PC-9 (cell line): ENCODE results near the gene CST11. TPM values are rescaled to one million over a fixed set of nuclear protein-coding genes. Genes with fewer than 3 reads are reported as not detected.

ENCODE experiments used
- BruUV-seq: library from RNA; stranded (reverse); fragments of 400-500 nt; replicated peaks from 2 replicates; lab custom pipeline; 2021; lab: Mats Ljungman, UMichigan
- CTCF ChIA-PET: fragments of 300-600 bp; sonication (Branson Sonifier 250); formaldehyde crosslinking; loops from one replicate; lab custom pipeline; 2022; ENCODE audit warnings: antibody characterized with exemption; lab: Charles Lee
- POLR2A ChIA-PET: fragments of 300-600 bp; sonication (Branson Sonifier 250); formaldehyde crosslinking; loops from one replicate; lab custom pipeline; 2022; ENCODE audit warnings: antibody characterized with exemption; ENCODE audit not compliant: unreplicated experiment; lab: Charles Lee
- DNase-seq, 2 experiments: peaks; one replicate each; pipeline versions ENCODE4 v3.0.0 to v3.0.0-alpha.2; 2015 to 2022; ENCODE audit warnings: mixed read lengths in 1 of 2
- H2AFZ ChIP-seq: fragments of 200-600 bp; sonication (generic); 2 replicates; pipeline ENCODE4 v1.8.1; 2017; ENCODE audit warnings: antibody characterized with exemption
- H3F3A ChIP-seq: fragments of 200-600 bp; sonication (generic); 2 replicates; pipeline ENCODE4 v1.8.1; 2017; ENCODE audit warnings: antibody characterized with exemption, mild to moderate bottlenecking, low read depth; ENCODE audit not compliant: insufficient read depth
- H3K27ac ChIP-seq: fragments of 200-600 bp; sonication (generic); 2 replicates; pipeline ENCODE4 v1.6.1; 2016; ENCODE audit warnings: mixed run types
- H3K27me3 ChIP-seq: fragments of 200-600 bp; sonication (generic); 2 replicates; pipeline ENCODE4 v1.6.1; 2016; ENCODE audit warnings: low read depth, mixed run types; ENCODE audit not compliant: insufficient read depth
- H3K36me3 ChIP-seq: fragments of 200-600 bp; sonication (generic); 2 replicates; pipeline ENCODE4 v1.6.1; 2016; ENCODE audit warnings: low read depth, mixed run types
- H3K4me1 ChIP-seq: fragments of 200-600 bp; sonication (generic); replicated peaks from 2 replicates; pipeline ENCODE4 v1.6.1; 2016; ENCODE audit warnings: mixed run types; ENCODE audit not compliant: insufficient read depth
- H3K4me2 ChIP-seq: fragments of 200-600 bp; sonication (generic); 2 replicates; pipeline ENCODE4 v1.6.1; 2017; ENCODE audit warnings: mixed run types
- H3K4me3 ChIP-seq: fragments of 200-600 bp; sonication (generic); 2 replicates; pipeline ENCODE4 v1.6.1; 2016; ENCODE audit warnings: mixed run types
- H3K79me2 ChIP-seq: fragments of 200-600 bp; sonication (generic); 2 replicates; pipeline ENCODE4 v1.6.1; 2017; ENCODE audit warnings: low read depth, mixed run types
- H3K9me2 ChIP-seq: fragments of 200-600 bp; sonication (generic); 2 replicates; pipeline ENCODE4 v1.8.1; 2017; ENCODE audit warnings: mild to moderate bottlenecking; ENCODE audit not compliant: insufficient read depth
- H3K9me3 ChIP-seq: fragments of 200-600 bp; sonication (generic); 2 replicates; pipeline ENCODE4 v1.8.1; 2016; ENCODE audit warnings: low read depth; ENCODE audit not compliant: insufficient read depth
- H4K20me1 ChIP-seq: fragments of 200-600 bp; sonication (generic); 2 replicates; pipeline ENCODE4 v1.8.1; 2017; ENCODE audit not compliant: insufficient read depth
- EZH2 ChIP-seq: fragments of 200-600 bp; sonication (generic); IDR thresholded peaks from 2 replicates; pipeline ENCODE4 v1.8.0; 2017; ENCODE audit warnings: antibody characterized with exemption, low read depth
- intact Hi-C: fragments of 100-400 bp; cut with micrococcal nuclease; formaldehyde crosslinking; loops from one replicate; pipeline ENCODE4 v1.10.0; 2022; ENCODE audit not compliant: unreplicated experiment
- total RNA-seq: library from RNA; stranded (reverse); gene quantifications from 2 replicates; pipeline ENCODE4 v1.2.3, GENCODE V29; 2021
- TF ChIP-seq, protein P1 (sequence below): fragments of 200-600 bp; sonication (generic); conservative IDR thresholded peaks from 2 replicates; pipeline ENCODE4 v1.6.1; 2017; ENCODE audit warnings: mixed run types, antibody characterized with exemption, mild to moderate bottlenecking, moderate library complexity

Gene CST11
- total RNA-seq, 1 experiment from 2014 or later: not detected

- Histone ChIP-seq H3K4me3 (no peak overlapping the region), H3K4me2 (no peak overlapping the region), H2AFZ (no peak overlapping the region), H4K20me1 (no peaks in the 10 kb centered on the region), H3K27me3 (no peaks in the 10 kb centered on the region), H3K4me1 (peaks cover 5% of the 10 kb centered on the region; the same call in 1 of the 2 replicates), H3K27ac (no peak overlapping the region), H3K9me3 (no peaks in the 10 kb centered on the region), H3K36me3 (no peaks in the 10 kb centered on the region), H3F3A (no peaks in the 10 kb centered on the region), H3K79me2 (no peaks in the 10 kb centered on the region), H3K9me2 (no peaks in the 10 kb centered on the region)
- DNase-seq: peak in 1 of 2 experiments; percentile 85
- TF ChIP-seq, protein P1, sequence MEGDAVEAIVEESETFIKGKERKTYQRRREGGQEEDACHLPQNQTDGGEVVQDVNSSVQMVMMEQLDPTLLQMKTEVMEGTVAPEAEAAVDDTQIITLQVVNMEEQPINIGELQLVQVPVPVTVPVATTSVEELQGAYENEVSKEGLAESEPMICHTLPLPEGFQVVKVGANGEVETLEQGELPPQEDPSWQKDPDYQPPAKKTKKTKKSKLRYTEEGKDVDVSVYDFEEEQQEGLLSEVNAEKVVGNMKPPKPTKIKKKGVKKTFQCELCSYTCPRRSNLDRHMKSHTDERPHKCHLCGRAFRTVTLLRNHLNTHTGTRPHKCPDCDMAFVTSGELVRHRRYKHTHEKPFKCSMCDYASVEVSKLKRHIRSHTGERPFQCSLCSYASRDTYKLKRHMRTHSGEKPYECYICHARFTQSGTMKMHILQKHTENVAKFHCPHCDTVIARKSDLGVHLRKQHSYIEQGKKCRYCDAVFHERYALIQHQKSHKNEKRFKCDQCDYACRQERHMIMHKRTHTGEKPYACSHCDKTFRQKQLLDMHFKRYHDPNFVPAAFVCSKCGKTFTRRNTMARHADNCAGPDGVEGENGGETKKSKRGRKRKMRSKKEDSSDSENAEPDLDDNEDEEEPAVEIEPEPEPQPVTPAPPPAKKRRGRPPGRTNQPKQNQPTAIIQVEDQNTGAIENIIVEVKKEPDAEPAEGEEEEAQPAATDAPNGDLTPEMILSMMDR: no peak
- no peak for TF ChIP-seq EZH2
- no TSS peak for BruUV-seq
- CTCF ChIA-PET: no interaction called here
- intact Hi-C loops: no loop called here
- POLR2A ChIA-PET: no interaction called here
Measured at GRCh38 chr20:23445596-23446217, 7.0 kb downstream of the CST11 start.

- Histone ChIP-seq H2AFZ (no peak overlapping the region), H3F3A (no peaks in the 10 kb centered on the region), H3K9me3 (no peaks in the 10 kb centered on the region), H3K4me1 (peaks cover 5% of the 10 kb centered on the region; the same call in 1 of the 2 replicates), H3K36me3 (no peaks in the 10 kb centered on the region), H3K79me2 (no peaks in the 10 kb centered on the region), H3K27me3 (no peaks in the 10 kb centered on the region), H4K20me1 (no peaks in the 10 kb centered on the region), H3K9me2 (no peaks in the 10 kb centered on the region), H3K4me3 (no peak overlapping the region), H3K27ac (no peak overlapping the region), H3K4me2 (no peak overlapping the region)
- no TSS peak for BruUV-seq
- ChIA-PET CTCF (no interaction called here), POLR2A (no interaction called here)
- no peak for TF ChIP-seq EZH2
- TF ChIP-seq, protein P1: no peak
- intact Hi-C loops: no loop called here
- no peak for DNase-seq
Measured at GRCh38 chr20:23444859-23445258, 7.8 kb downstream of the CST11 start.

GRCh38 chr20:23442436-23442835 is 10.2 kb downstream of the CST11 start:
- no peaks in the 10 kb centered on the region for H3F3A ChIP-seq
- no peaks in the 10 kb centered on the region for H3K9me3 ChIP-seq
- no peaks in the 10 kb centered on the region for H3K9me2 ChIP-seq
- no peak overlapping the region for H3K27ac ChIP-seq
- POLR2A ChIA-PET: no interaction called here
- no peak for TF ChIP-seq EZH2
- TF ChIP-seq, protein P1: no peak
- no peaks in the 10 kb centered on the region for H3K36me3 ChIP-seq
- H3K4me2 ChIP-seq: no peak overlapping the region
- DNase-seq: no peak
- no peaks in the 10 kb centered on the region for H3K27me3 ChIP-seq
- no peak overlapping the region for H2AFZ ChIP-seq
- no peaks in the 10 kb centered on the region for H4K20me1 ChIP-seq
- BruUV-seq: no TSS peak
- H3K79me2 ChIP-seq: no peaks in the 10 kb centered on the region
- H3K4me3 ChIP-seq: no peak overlapping the region
- peaks cover 5% of the 10 kb centered on the region; the same call in 1 of the 2 replicates for H3K4me1 ChIP-seq
- intact Hi-C loops: no loop called here
- CTCF ChIA-PET: no interaction called here
